GM12878 (cell line): Measurements from ENCODE around the gene METTL14. TPM values are rescaled to one million over a fixed set of nuclear protein-coding genes. Genes with fewer than 3 reads are reported as not detected.

ENCODE experiments used
- ATAC-seq: fragments of 200-7000 bp; cut with Tn5 transposase; 3 replicates; pipeline ENCODE4 v1.9.1; 2020; ENCODE audit warnings: mild to moderate bottlenecking, moderate library complexity
- BruUV-seq: library from RNA; stranded (reverse); fragments of 400-500 nt; replicated peaks from 2 replicates; lab custom pipeline; 2021; lab: Mats Ljungman, UMichigan
- CTCF ChIA-PET: fragments of 300-600 bp; sonication (Branson Sonifier 250); formaldehyde crosslinking; extraction: SDS; loops from one replicate; lab custom pipeline; 2021; ENCODE audit warnings: inconsistent platforms; lab: Yijun Ruan, JAX
- POLR2A ChIA-PET: fragments of 350-600 bp; formaldehyde crosslinking; extraction: SDS; loops from one replicate; lab custom pipeline; 2021; ENCODE audit warnings: inconsistent platforms; lab: Charles Lee
- RAD21 ChIA-PET: fragments of 300-600 bp; sonication (Branson Sonifier 250); formaldehyde crosslinking; loops from one replicate; lab custom pipeline; 2023; ENCODE audit warnings: antibody characterized with exemption; ENCODE audit not compliant: unreplicated experiment; lab: Charles Lee
- SMC1A ChIA-PET: fragments of 300-600 bp; sonication (Branson Sonifier 250); formaldehyde crosslinking; loops from one replicate; lab custom pipeline; 2023; ENCODE audit not compliant: unreplicated experiment, uncharacterized antibody; lab: Charles Lee
- DNase-seq: peaks from one replicate; pipeline ENCODE4 v3.0.0-alpha.2; 2011; ENCODE audit warnings: low read depth, low spot score
- FAIRE-seq: peaks from 3 replicates; lab custom pipeline; 2011; peaks lifted over from hg19 to GRCh38; lab: Jason Lieb, UNC
- H2AFZ ChIP-seq: 2 replicates; pipeline ENCODE4 v1.6.0; 2011; ENCODE audit warnings: low read depth, low read length, control low read depth; ENCODE audit not compliant: control insufficient read depth
- H3K27ac ChIP-seq: 2 replicates; pipeline ENCODE4 v1.5.1; 2011; ENCODE audit warnings: control low read depth; ENCODE audit not compliant: control insufficient read depth, insufficient read depth
- H3K27me3 ChIP-seq, 2 experiments: replicated peaks in 1 of 2; 2 replicates each; pipeline versions ENCODE4 v1.6.0 to v1.6.1; 2011; ENCODE audit warnings: low read length in 1 of 2; ENCODE audit not compliant: control insufficient read depth in 2 of 2, insufficient read depth in 2 of 2
- H3K36me3 ChIP-seq, 2 experiments: 2 replicates each; pipeline ENCODE4 v1.5.1; 2011; ENCODE audit warnings: low read length in 1 of 2; ENCODE audit not compliant: control insufficient read depth in 2 of 2, insufficient read depth in 2 of 2
- H3K4me1 ChIP-seq: 2 replicates; pipeline ENCODE4 v1.6.1; 2011; ENCODE audit warnings: mild to moderate bottlenecking, low read length, moderate library complexity, mixed read lengths; ENCODE audit not compliant: control insufficient read depth, insufficient read depth
- H3K4me2 ChIP-seq: 2 replicates; pipeline ENCODE4 v1.6.0; 2011; ENCODE audit warnings: control low read depth; ENCODE audit not compliant: control insufficient read depth, insufficient read depth
- H3K4me3 ChIP-seq: fragments of 200-600 bp; sonication (generic); 2 replicates; pipeline ENCODE4 v1.5.1; 2016
- H3K79me2 ChIP-seq: 2 replicates; pipeline ENCODE4 v1.6.0; 2011; ENCODE audit warnings: low read length; ENCODE audit not compliant: control insufficient read depth, insufficient read depth
- H3K9ac ChIP-seq: 2 replicates; pipeline ENCODE4 v1.8.0; 2011; ENCODE audit warnings: low read length, control low read depth, mixed read lengths; ENCODE audit not compliant: control insufficient read depth, insufficient read depth
- H3K9me3 ChIP-seq: replicated peaks from 3 replicates; pipeline ENCODE4 v1.5.1; 2011; ENCODE audit warnings: mild to moderate bottlenecking, low read length; ENCODE audit not compliant: control insufficient read depth, insufficient read depth
- H4K20me1 ChIP-seq: 2 replicates; pipeline ENCODE4 v1.6.0; 2011; ENCODE audit not compliant: control insufficient read depth, insufficient read depth
- BRCA1 ChIP-seq: IDR thresholded peaks from 2 replicates; pipeline ENCODE4 v1.6.1; 2011; ENCODE audit warnings: low read depth, low read length, improper control_type of control experiment
- CREM ChIP-seq: IDR thresholded peaks from 2 replicates; pipeline ENCODE4 v1.6.1; 2014; ENCODE audit warnings: antibody characterized with exemption, low read depth
- CTCF ChIP-seq, 3 experiments: IDR thresholded peaks in 2 of 3; conservative IDR thresholded peaks in 1 of 3; 2 replicates each; pipeline ENCODE4 v1.5.1; 2011; ENCODE audit warnings: low read depth in 3 of 3, low read length in 3 of 3, mild to moderate bottlenecking in 3 of 3, control low read depth in 2 of 3, moderate library complexity in 2 of 3, inconsistent platforms in 1 of 3, mixed read lengths in 1 of 3; ENCODE audit not compliant: control insufficient read depth in 2 of 3, insufficient read depth in 1 of 3; ENCODE audit errors: extremely low read depth in 1 of 3
- EGR1 ChIP-seq, 2 experiments: IDR thresholded peaks; 1 replicate in 1 of 2; 2 replicates in 1 of 2; pipeline ENCODE4 v1.6.1; 2011 to 2012; ENCODE audit warnings: low read depth in 2 of 2, low read length in 2 of 2, borderline replicate concordance in 1 of 2, mild to moderate bottlenecking in 1 of 2, moderate library complexity in 1 of 2
- ETV6 ChIP-seq, 2 experiments: fragments of 450-650 bp in 1 of 2; IDR thresholded peaks in 1 of 2; conservative IDR thresholded peaks in 1 of 2; 2 replicates each; pipeline ENCODE4 v1.6.1; 2014; ENCODE audit warnings: antibody characterized with exemption in 1 of 2, borderline replicate concordance in 1 of 2, low read depth in 1 of 2, mild to moderate bottlenecking in 1 of 2, moderate library complexity in 1 of 2
- HCFC1 ChIP-seq: fragments of 150-350 bp; IDR thresholded peaks from 2 replicates; pipeline ENCODE4 v1.6.1; 2014; ENCODE audit warnings: low read length
- HDAC2 ChIP-seq: fragments of 200-600 bp; sonication (generic); IDR thresholded peaks from 2 replicates; pipeline ENCODE4 v1.6.1; 2017
- NFYA ChIP-seq: IDR thresholded peaks from 2 replicates; pipeline ENCODE4 v1.6.1; 2011; ENCODE audit warnings: low read depth, mild to moderate bottlenecking, low read length, improper control_type of control experiment, borderline replicate concordance
- POU2F2 ChIP-seq: IDR thresholded peaks from 3 replicates; pipeline ENCODE4 v1.6.1; 2011; ENCODE audit warnings: low read depth, mild to moderate bottlenecking, low read length, borderline replicate concordance
- RAD21 ChIP-seq: IDR thresholded peaks from 2 replicates; pipeline ENCODE4 v1.6.1; 2011; ENCODE audit warnings: mild to moderate bottlenecking, low read depth, low read length, moderate library complexity; ENCODE audit not compliant: insufficient read depth
- RELA ChIP-seq: fragments of 450-650 bp; IDR thresholded peaks from 2 replicates; pipeline ENCODE4 v1.8.0; 2014; ENCODE audit warnings: borderline replicate concordance; ENCODE audit not compliant: partially characterized antibody
- SIX5 ChIP-seq: IDR thresholded peaks from 2 replicates; pipeline ENCODE4 v1.6.1; 2011; ENCODE audit warnings: mild to moderate bottlenecking, low read depth, low read length, moderate library complexity; ENCODE audit not compliant: severe bottlenecking
- SMC3 ChIP-seq: IDR thresholded peaks from 2 replicates; pipeline ENCODE4 v1.6.1; 2011; ENCODE audit warnings: low read length, improper control_type of control experiment, borderline replicate concordance
- SPI1 ChIP-seq: IDR thresholded peaks from 2 replicates; pipeline ENCODE4 v1.6.1; 2011; ENCODE audit warnings: low read depth, mild to moderate bottlenecking, low read length, moderate library complexity, borderline replicate concordance; ENCODE audit not compliant: insufficient read depth
- YY1 ChIP-seq: IDR thresholded peaks from 2 replicates; pipeline ENCODE4 v1.6.1; 2011; ENCODE audit warnings: low read depth, mild to moderate bottlenecking, low read length
- WGBS: methylation state at CpG from one replicate; pipeline ENCODE4 v1.1.6; 2016; ENCODE audit warnings: low lambda C conversion rate; ENCODE audit not compliant: insufficient replicate concordance, insufficient coverage; ENCODE audit errors: missing lambda C conversion rate; 5-methylcytosine and 5-hydroxymethylcytosine counted together
- in situ Hi-C: fragments of 300-500 bp; cut with MboI; formaldehyde crosslinking; loops from 9 replicates; pipeline ENCODE4 v1.14.3; 2018; ENCODE audit warnings: mixed read lengths
- intact Hi-C: fragments of 100-400 bp; cut with micrococcal nuclease; formaldehyde crosslinking; loops from one replicate; pipeline ENCODE4 v1.14.2; 2022; ENCODE audit not compliant: unreplicated experiment
- polyA plus RNA-seq, 11 experiments: library from polyadenylated mRNA; depleted of rRNA in 4 of 11; unstranded in 6 of 11; stranded (reverse) in 5 of 11; fragments of >200 nt; fragmentation: Nextera tagmentation in 4 of 11; fragmentation: Illumina TruSeq in 1 of 11; extraction: Ambion mirVana in 4 of 11; extraction: Trizol in 1 of 11; gene quantifications; 1 replicate in 1 of 11; 2 replicates in 10 of 11; pipeline versions ENCODE4 v1.2.1 to v1.2.3, GENCODE V29; 2011 to 2016; ENCODE audit warnings: inconsistent platforms in 2 of 11, missing spikeins in 2 of 11, low read depth in 1 of 11
- total RNA-seq, 4 experiments: library from RNA; depleted of rRNA in 3 of 4; stranded (reverse); fragments of >200 nt in 3 of 4; fragmentation: Illumina TruSeq in 1 of 4; extraction: Trizol in 1 of 4; gene quantifications; 2 replicates each; pipeline versions ENCODE4 v1.2.1 to v1.2.3, GENCODE V29; 2013 to 2021
- TF ChIP-seq, protein P1 (sequence below): IDR thresholded peaks from 2 replicates; pipeline ENCODE4 v1.6.1; 2011; ENCODE audit warnings: low read depth, low read length, improper control_type of control experiment, borderline replicate concordance

The METTL14 gene
- total and polyA plus RNA-seq, 10 of the 15 experiments (the other 5 are each of a cell fraction or from before 2014, with no cell fraction given) = 11.2 to 44.9 (median 27.6) TPM

DNA sequence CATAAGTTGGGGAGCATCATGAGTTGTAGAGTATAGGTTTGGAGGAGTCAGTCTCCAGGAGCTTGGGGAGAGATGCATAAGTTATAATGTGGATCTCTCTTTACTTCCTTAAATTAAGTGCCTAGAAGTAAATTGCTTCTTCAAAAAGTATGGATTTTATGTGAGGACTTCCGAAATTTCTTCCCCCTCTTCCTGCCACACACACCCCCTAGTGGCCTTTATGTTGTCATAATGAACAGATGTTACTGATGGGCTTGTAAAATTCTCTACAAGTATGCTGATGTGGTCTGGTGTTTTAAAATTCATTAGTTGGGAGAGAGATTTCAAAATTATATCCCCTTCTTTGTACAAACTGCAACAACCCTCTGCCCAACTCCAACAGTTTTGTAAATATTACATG, 2.3 kb upstream of the METTL14 start (continued):
- TF ChIP-seq CTCF (IDR thresholded peaks at IDR 0.05 in 2 of 3, conservative IDR thresholded peaks at IDR 0.05 in 1 of 3; ENCODE audit: control insufficient read depth in 2 of 3, extremely low read depth in 1 of 3, insufficient read depth in 1 of 3, low read depth in 3 of 3, low read length in 3 of 3) (peak; percentile 22 to 42 (median 30); a peak in 4 of 6 replicates), BRCA1 (no peak), POU2F2 (no peak), RELA (no peak), SMC3 (peak; percentile 29; the same call in 1 of the 2 replicates), RAD21 (peak; percentile 33; the same call in 1 of the 2 replicates), YY1 (no peak)
- TF ChIP-seq, protein P1, sequence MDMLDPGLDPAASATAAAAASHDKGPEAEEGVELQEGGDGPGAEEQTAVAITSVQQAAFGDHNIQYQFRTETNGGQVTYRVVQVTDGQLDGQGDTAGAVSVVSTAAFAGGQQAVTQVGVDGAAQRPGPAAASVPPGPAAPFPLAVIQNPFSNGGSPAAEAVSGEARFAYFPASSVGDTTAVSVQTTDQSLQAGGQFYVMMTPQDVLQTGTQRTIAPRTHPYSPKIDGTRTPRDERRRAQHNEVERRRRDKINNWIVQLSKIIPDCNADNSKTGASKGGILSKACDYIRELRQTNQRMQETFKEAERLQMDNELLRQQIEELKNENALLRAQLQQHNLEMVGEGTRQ = no peak

DNA sequence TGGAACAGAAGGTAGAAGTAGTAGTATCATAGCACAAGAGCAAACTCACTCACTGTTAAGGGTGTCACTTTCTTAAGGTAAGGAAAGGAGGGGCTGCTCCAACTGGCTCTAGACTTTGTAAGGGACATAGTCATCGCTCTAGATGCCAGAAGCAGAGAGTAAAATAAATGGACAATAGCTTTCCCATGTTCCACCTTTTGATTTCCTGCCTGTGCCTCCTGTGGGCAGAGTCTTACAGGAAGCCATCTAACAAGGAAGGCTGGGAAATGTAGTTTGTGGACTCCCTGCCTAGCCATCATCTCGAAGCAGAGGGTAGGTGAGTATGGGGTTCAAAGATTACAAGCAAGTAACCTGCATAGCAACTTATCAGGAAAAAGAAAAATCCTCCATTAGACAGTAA, 1.7 kb upstream of the METTL14 start:
- DNase-seq (no peak), ATAC-seq (no peak; the same call in 2 of the 3 replicates), FAIRE-seq (no peak)
- H3K4me3 ChIP-seq = no peak overlapping the region
- CTCF ChIA-PET = interaction anchor here (0.6 to 1.3 kb wide), 3 partner anchors 8 to 248 kb away, joined by 3 read pairs; no protein-coding TSS in a partner anchor
- RAD21 ChIA-PET = no interaction called here
- BruUV-seq = no TSS peak
- no peaks in the 10 kb centered on the region; the same call in 2 of the 3 replicates for H3K9me3 ChIP-seq
- peak overlapping the region; percentile 66 for H2AFZ ChIP-seq
- H3K27ac ChIP-seq = no peak overlapping the region
- peaks cover 2% of the 10 kb centered on the region; the same call in 1 of the 2 replicates for H4K20me1 ChIP-seq
- peaks cover 24% of the 10 kb centered on the region for H3K79me2 ChIP-seq
- intact Hi-C loops = no loop called here
- peaks cover 6% of the 10 kb centered on the region; the same call in 1 of the 2 replicates for H3K4me1 ChIP-seq
- WGBS = 0% methylated on average over 2 of the region's 2 CpGs
- POLR2A ChIA-PET = no interaction called here
- in situ Hi-C loops = loop anchor here (10.0 kb wide), 1 partner anchor 399 kb away; no protein-coding TSS in a partner anchor
- no peak overlapping the region for H3K4me2 ChIP-seq
- no peaks in the 10 kb centered on the region; a peak in 1 of 4 replicates for H3K36me3 ChIP-seq
- SMC1A ChIA-PET = interaction anchor here (1.5 kb wide), 1 partner anchor 12 kb away, joined by 3 read pairs; no protein-coding TSS in a partner anchor
- H3K9ac ChIP-seq = no peak overlapping the region
- no peaks in the 10 kb centered on the region for H3K27me3 ChIP-seq
- TF ChIP-seq NFYA = no peak
- TF ChIP-seq HDAC2 = no peak
- TF ChIP-seq YY1 = 0 out of 2 replicates have a peak, but pooled peaks have one; percentile 30
- no peak for TF ChIP-seq CREM
- TF ChIP-seq ETV6 (conservative IDR thresholded peaks at IDR 0.05 in 1 of 2, IDR thresholded peaks at IDR 0.05 in 1 of 2; ENCODE audit: borderline replicate concordance in 1 of 2, low read depth in 1 of 2) = no peak
- no peak for TF ChIP-seq SPI1
- TF ChIP-seq SIX5 = peak; percentile 62
- TF ChIP-seq EGR1 (IDR thresholded peaks at IDR 0.05; ENCODE audit: borderline replicate concordance in 1 of 2, low read depth in 2 of 2, low read length in 2 of 2) = no peak
- peak; percentile 61 for TF ChIP-seq HCFC1
